Hepatocyte (in vitro differentiated cells): ENCODE data around the gene HIP1. TPM values are rescaled to one million over a fixed set of nuclear protein-coding genes. Genes with fewer than 3 reads are reported as not detected.

ENCODE experiments used
- DNase-seq: peaks from one replicate; pipeline ENCODE4 v3.0.0-alpha.2; 2016; ENCODE audit warnings: low spot score
- H2AFZ ChIP-seq: fragments of 200-600 bp; sonication (generic); 2 replicates; pipeline ENCODE4 v1.6.0; 2016; ENCODE audit warnings: antibody characterized with exemption, mild to moderate bottlenecking
- H3K27ac ChIP-seq: fragments of 200-600 bp; sonication (generic); 2 replicates; pipeline ENCODE4 v1.5.1; 2016; ENCODE audit warnings: mild to moderate bottlenecking
- H3K27me3 ChIP-seq: fragments of 200-600 bp; sonication (generic); 2 replicates; pipeline ENCODE4 v1.6.1; 2016
- H3K36me3 ChIP-seq: fragments of 200-600 bp; sonication (generic); replicated peaks from 2 replicates; pipeline ENCODE4 v1.5.1; 2016; ENCODE audit warnings: low read depth; ENCODE audit not compliant: insufficient read depth
- H3K4me1 ChIP-seq: fragments of 200-600 bp; sonication (generic); 2 replicates; pipeline ENCODE4 v1.5.1; 2016; ENCODE audit warnings: mild to moderate bottlenecking, moderate library complexity; ENCODE audit not compliant: insufficient read depth
- H3K4me2 ChIP-seq: fragments of 200-600 bp; sonication (generic); 2 replicates; pipeline ENCODE4 v1.6.0; 2016
- H3K4me3 ChIP-seq: fragments of 200-600 bp; sonication (generic); 2 replicates; pipeline ENCODE4 v1.5.1; 2016; ENCODE audit warnings: mild to moderate bottlenecking
- H3K79me2 ChIP-seq: fragments of 200-600 bp; sonication (generic); 2 replicates; pipeline ENCODE4 v1.6.0; 2017; ENCODE audit warnings: mild to moderate bottlenecking
- H3K9me2 ChIP-seq: fragments of 200-600 bp; sonication (generic); replicated peaks from 2 replicates; pipeline ENCODE4 v1.6.0; 2017; ENCODE audit warnings: mild to moderate bottlenecking; ENCODE audit not compliant: insufficient read depth
- H3K9me3 ChIP-seq: fragments of 200-600 bp; sonication (generic); 2 replicates; pipeline ENCODE4 v1.5.1; 2016; ENCODE audit warnings: low read depth, mild to moderate bottlenecking
- H4K20me1 ChIP-seq: fragments of 200-600 bp; sonication (generic); 2 replicates; pipeline ENCODE4 v1.6.0; 2016; ENCODE audit warnings: mild to moderate bottlenecking; ENCODE audit not compliant: insufficient read depth, poor library complexity, severe bottlenecking
- EZH2 ChIP-seq: fragments of 200-600 bp; sonication (generic); IDR thresholded peaks from 2 replicates; pipeline ENCODE4 v1.6.1; 2016; ENCODE audit warnings: antibody characterized with exemption, mild to moderate bottlenecking, borderline replicate concordance
- EZH2phosphoT487 ChIP-seq: fragments of 200-600 bp; sonication (generic); IDR thresholded peaks from one replicate; pipeline ENCODE4 v1.6.1; 2018; ENCODE audit warnings: antibody characterized with exemption, mild to moderate bottlenecking, low read depth, moderate library complexity; ENCODE audit not compliant: unreplicated experiment, severe bottlenecking
- WGBS: methylation state at CpG from one replicate; pipeline ENCODE4 v1.1.6; 2016; ENCODE audit warnings: low lambda C conversion rate; ENCODE audit errors: missing lambda C conversion rate; 5-methylcytosine and 5-hydroxymethylcytosine counted together
- polyA plus RNA-seq: library from polyadenylated mRNA; unstranded; fragments of >200 nt; fragmentation: Nextera tagmentation; extraction: Ambion mirVana; gene quantifications from 2 replicates; pipeline ENCODE4 v1.2.1, GENCODE V29; 2016
- total RNA-seq: library from RNA; depleted of rRNA; stranded (reverse); fragments of >200 nt; gene quantifications from 2 replicates; pipeline ENCODE4 v1.2.3, GENCODE V29; 2014
- TF ChIP-seq, protein P1 (sequence below): fragments of 200-600 bp; sonication (generic); IDR thresholded peaks from 2 replicates; pipeline ENCODE4 v1.5.1; 2016; ENCODE audit warnings: antibody characterized with exemption, mild to moderate bottlenecking; ENCODE audit not compliant: poor library complexity

HIP1 gene
- total and polyA plus RNA-seq, 2 experiments from 2014 or later = 8.3 to 14.5 TPM

DNA sequence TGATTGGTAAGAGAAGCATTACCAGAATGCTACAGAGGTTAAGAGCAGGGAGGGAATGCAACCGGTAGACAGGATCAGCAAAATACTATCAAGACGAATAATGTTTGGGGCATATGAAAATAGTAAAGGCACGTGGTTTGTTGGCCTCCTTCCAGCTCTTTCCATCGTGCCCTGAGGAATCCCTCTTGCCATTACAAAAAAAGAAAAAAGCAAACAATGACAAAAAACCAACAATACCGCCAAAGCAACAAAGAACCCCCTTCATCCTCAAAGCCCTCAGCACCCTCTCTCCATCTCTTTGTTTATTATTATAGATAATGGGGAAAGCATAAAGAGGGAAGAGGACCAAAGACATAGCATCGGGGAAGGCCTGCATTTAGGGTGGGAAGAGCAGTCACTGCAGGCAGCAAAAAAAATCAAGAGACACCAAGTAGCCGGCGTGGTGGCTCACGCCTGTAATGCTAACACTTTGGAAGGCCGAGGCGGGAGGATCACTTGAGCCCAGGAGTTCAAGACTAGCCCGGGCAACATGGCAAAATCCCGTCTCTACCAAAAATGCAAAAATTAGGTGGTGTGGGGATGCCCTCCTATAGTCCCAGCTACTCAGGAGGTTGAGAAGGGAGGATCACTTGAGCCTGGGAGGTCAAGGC, 78.0 kb downstream of the HIP1 start:
- Histone ChIP-seq H3K27ac (no peak overlapping the region), H3K4me1 (no peaks in the 10 kb centered on the region), H3K36me3 (no peaks in the 10 kb centered on the region), H3K9me3 (no peaks in the 10 kb centered on the region), H4K20me1 (no peaks in the 10 kb centered on the region), H3K27me3 (no peaks in the 10 kb centered on the region), H3K79me2 (no peaks in the 10 kb centered on the region), H3K4me3 (no peak overlapping the region), H2AFZ (no peak overlapping the region), H3K9me2 (no peaks in the 10 kb centered on the region), H3K4me2 (no peak overlapping the region)
- WGBS = 84% methylated on average over 13 of the region's 13 CpGs
- no peak for DNase-seq
- TF ChIP-seq EZH2 (no peak), EZH2phosphoT487 (no peak)
- TF ChIP-seq, protein P1, sequence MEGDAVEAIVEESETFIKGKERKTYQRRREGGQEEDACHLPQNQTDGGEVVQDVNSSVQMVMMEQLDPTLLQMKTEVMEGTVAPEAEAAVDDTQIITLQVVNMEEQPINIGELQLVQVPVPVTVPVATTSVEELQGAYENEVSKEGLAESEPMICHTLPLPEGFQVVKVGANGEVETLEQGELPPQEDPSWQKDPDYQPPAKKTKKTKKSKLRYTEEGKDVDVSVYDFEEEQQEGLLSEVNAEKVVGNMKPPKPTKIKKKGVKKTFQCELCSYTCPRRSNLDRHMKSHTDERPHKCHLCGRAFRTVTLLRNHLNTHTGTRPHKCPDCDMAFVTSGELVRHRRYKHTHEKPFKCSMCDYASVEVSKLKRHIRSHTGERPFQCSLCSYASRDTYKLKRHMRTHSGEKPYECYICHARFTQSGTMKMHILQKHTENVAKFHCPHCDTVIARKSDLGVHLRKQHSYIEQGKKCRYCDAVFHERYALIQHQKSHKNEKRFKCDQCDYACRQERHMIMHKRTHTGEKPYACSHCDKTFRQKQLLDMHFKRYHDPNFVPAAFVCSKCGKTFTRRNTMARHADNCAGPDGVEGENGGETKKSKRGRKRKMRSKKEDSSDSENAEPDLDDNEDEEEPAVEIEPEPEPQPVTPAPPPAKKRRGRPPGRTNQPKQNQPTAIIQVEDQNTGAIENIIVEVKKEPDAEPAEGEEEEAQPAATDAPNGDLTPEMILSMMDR = no peak

DNA sequence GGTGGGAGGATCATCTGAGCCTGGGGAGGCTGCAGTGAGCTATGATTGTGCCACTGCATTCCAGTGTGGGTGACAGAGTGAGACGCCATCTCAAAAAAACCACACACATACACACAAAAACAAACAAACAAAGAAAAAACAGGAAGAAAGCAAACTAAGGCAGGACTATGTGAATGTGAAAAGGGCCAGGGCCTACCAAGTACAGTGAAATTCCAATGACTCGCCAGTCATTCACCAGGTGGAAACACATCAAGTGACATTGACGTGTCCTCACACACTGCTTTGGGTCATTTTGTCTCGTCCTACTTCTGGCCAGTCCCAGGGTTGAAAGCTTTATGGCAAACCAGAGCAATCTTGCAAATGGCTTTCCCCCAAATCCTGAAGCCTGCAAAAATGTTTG, 79.9 kb downstream of the HIP1 start:
- no peaks in the 10 kb centered on the region for H4K20me1 ChIP-seq
- no peak overlapping the region for H3K4me2 ChIP-seq
- no peaks in the 10 kb centered on the region for H3K9me2 ChIP-seq
- 90% methylated on average over 4 of the region's 4 CpGs for whole genome bisulfite sequencing
- no peaks in the 10 kb centered on the region for H3K36me3 ChIP-seq
- DNase-seq = no peak
- no peaks in the 10 kb centered on the region for H3K79me2 ChIP-seq
- H3K4me3 ChIP-seq = no peak overlapping the region
- no peak overlapping the region for H2AFZ ChIP-seq
- TF ChIP-seq EZH2phosphoT487 = no peak
- no peak for TF ChIP-seq EZH2
- TF ChIP-seq, protein P1 = no peak
- H3K4me1 ChIP-seq = no peaks in the 10 kb centered on the region
- no peaks in the 10 kb centered on the region for H3K27me3 ChIP-seq
- H3K9me3 ChIP-seq = no peaks in the 10 kb centered on the region
- H3K27ac ChIP-seq = no peak overlapping the region

DNA sequence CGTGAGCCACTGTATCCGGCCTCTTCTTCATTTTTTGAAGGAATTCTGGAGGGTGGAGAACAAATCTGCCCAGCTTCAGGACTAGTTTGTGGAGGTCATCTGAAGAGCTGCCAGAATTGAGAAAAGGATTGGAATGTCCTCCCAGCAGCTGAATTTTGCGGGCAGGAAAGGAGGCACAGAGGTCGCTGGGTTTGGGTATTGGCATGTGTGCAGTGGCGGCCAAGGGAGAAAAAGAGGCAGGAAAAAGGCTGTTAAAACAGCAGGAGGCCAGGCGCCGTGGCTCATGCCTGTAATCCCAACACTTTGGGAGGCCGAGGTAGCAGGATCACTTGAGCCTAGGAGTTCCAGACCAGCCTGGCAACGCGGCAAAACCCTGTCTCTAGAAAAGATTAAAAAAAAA, 80.4 kb downstream of the HIP1 start:
- TF ChIP-seq EZH2phosphoT487 = no peak
- TF ChIP-seq, protein P1 = no peak
- no peak for TF ChIP-seq EZH2
- Histone ChIP-seq H3K27me3 (no peaks in the 10 kb centered on the region), H3K4me2 (no peak overlapping the region), H3K36me3 (no peaks in the 10 kb centered on the region), H3K9me2 (no peaks in the 10 kb centered on the region), H3K79me2 (no peaks in the 10 kb centered on the region), H4K20me1 (no peaks in the 10 kb centered on the region), H2AFZ (no peak overlapping the region), H3K9me3 (no peaks in the 10 kb centered on the region), H3K4me3 (no peak overlapping the region), H3K27ac (no peak overlapping the region), H3K4me1 (no peaks in the 10 kb centered on the region)
- WGBS = 88% methylated on average over 10 of the region's 10 CpGs
- DNase-seq = no peak
